NCI-H128 (cell line): ENCODE data around the gene TMTC1.
"Not testable (repeated sequence)": the region's sequence is repeated elsewhere in the genome, so short reads cannot be mapped to it uniquely, and the experiment has no call there.

Experiments
- DNase-seq: peaks from one replicate; lab custom pipeline; 2025; ENCODE audit not compliant: unreplicated experiment; lab: John Stamatoyannopoulos, UW

Gene TMTC1

DNA sequence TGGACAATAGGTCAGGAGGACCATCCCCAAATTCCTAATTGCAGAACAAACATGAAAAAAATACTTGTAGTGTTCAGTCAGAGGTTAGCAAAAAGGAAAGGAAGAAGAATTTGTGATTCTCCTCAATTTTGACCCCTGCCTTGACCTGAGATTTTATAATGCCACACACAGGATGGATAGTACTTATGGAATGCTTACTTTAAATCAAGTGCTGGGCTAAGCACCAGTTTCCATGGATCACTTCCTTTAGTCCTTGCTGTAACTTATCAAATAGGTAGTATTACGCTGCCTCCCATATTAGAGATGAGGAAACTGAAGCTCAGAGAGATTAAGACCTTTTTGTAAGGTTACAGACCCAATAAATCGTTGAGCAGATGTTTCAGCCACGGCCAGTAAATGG is 205.0 kb downstream of the TMTC1 start:
- no peak for DNase-seq

GRCh38 chr12:29578070-29578469 is 205.7 kb downstream of the TMTC1 start:
- no peak for DNase-seq

DNA sequence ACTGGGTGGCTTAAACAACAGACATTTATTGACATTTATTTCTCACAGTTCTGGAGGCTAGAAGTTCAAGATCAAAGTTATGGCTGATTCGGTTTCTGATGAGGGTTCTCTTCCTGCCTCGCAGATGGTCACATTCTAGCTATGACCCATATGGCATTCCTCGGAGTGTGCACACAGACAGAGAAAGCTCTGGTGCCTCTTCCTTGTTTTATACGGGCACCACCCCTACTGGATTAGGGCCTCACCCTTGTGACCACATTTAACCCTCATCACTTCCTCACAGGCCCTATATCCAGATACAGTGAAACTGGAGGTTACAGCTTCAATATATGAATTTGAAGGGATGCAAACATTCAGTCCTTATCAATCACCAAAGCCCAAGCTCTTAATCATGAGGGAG is 209.2 kb downstream of the TMTC1 start:
- no peak for DNase-seq

DNA sequence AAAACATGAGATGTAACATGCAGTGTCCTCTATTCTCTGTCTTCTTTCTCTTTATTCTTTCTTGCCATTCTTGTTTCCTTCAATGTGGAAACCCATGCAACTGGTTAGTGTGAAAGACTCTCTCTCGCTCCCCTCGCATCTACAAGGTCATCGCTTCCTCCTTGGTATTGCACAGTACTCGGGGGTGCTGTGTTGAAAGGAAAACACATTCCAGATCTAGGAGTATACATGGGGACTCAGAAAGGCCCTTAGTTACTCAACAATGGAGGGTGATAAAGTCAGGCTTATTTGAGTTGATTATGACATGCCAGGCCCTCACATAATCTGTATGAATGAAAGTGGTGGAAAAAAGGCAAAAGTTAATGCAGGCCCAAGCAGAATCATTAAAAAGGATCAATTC is 210.8 kb downstream of the TMTC1 start:
- DNase-seq: no peak

DNA sequence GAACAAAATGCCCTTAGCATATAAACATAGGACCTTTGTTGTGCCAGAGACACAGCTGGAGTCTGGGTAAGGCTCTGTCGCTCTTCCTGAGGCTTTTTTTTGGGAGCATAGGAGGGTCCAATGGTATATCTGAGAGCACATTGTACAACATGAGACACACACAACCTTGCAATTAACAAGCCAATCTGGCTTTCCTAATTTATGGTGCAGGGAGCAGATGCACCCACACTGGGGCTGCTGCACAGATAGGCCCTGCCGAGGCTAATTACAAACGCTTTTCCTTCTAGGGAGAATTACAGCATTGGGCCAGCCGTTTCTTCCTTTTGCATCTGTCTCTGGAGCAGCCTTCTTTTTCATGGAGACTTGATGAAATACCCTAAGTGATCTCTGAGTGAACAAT is 211.3 kb downstream of the TMTC1 start:
- DNase-seq: no peak

DNA sequence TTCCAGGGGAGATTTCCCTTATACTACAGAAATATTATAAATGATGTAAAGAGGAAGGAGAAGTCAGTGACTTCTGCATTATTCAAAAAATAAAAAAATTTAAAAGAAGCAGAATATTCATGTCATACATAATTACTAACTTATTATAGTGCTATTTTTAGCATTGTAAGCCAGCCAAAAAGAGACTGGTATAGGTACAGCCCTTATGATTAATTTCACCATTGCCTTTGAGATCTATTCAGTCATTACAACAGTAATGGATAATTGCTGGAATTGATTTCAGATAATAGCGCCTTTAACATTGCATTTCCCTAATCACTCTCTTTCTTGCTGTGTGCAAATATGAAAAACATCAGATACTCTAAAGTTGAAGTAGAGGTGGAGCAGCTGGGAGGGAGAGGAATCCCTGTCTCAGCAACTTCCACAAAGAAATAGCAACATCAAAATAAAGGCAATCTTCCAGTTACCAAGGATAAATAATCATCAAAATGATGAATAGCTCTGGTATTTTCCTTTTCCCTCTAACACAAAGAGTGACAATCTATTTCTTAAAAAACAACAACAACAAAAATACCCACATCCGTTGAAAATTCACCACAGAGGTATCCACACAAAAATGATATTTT is 214.5 kb downstream of the TMTC1 start:
- DNase-seq: no peak

GRCh38 chr12:29566441-29566840 is 217.3 kb downstream of the TMTC1 start:
- DNase-seq: no peak

- DNase-seq: no peak
Observed at GRCh38 chr12:29565727-29566126, 218.0 kb downstream of the TMTC1 start.

- no peak for DNase-seq
Observed at GRCh38 chr12:29564925-29565324, 218.8 kb downstream of the TMTC1 start.

- DNase-seq: no peak
Observed at GRCh38 chr12:29563636-29564035, 220.1 kb downstream of the TMTC1 start.

DNA sequence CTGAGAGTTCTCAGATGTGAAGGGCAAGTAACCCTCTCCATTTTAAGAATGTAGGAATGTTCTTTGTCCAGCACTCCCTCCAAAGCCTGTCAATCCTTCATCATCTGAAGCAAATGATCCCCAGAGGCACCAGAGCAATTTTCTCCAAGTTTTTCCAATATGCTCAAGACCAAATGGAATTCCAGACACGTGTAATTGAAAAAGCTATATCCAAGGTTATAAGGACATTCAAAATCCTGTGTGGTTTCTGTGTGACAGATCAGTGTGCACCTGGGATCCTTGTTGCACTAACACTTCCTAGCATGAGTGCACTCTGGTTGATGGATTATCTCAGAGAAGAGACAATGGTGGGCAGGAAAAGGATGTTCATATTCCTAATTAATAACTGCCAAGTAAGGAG is 220.7 kb downstream of the TMTC1 start:
- DNase-seq: no peak

DNA sequence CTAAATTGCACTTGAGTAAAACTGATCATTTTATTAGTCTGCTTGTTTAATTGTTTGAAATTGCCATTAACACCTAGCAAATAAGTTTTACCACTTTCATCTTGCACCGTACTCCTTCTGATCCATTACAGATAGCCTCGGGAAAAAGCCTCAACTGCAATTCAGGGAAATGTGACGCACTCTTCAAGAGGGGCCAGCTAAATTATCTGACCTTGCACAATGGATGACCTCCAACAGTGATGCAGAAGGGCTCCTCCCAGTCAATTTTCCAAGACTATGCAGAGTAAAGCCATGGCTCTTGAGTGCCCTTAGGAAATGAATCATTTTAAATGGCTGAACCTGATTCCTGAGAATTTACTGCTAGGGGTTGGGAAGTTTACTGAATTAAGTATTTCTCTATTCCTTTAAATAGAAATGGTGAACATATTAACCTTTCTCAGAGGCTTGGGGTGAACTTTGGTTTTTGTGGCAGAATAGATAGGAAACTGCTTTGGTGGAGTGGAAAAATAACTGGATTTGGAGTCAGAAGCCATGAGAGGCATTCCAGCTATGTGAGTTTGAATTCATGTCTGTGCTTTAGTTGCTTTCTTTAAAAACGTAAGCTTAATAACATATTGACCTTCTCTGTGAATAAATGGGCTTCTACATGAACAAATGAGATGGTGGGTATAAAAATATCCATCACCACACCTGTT is 221.5 kb downstream of the TMTC1 start:
- DNase-seq: no peak

- DNase-seq: no peak
Observed at GRCh38 chr12:29561664-29562071, 222.1 kb downstream of the TMTC1 start.

GRCh38 chr12:29559198-29559597 is 224.5 kb downstream of the TMTC1 start:
- no peak for DNase-seq

- DNase-seq: no peak
Observed at GRCh38 chr12:29556363-29556762, 227.4 kb downstream of the TMTC1 start.

- not testable (repeated sequence) for DNase-seq
Observed at GRCh38 chr12:29555451-29555850, 228.3 kb downstream of the TMTC1 start.

- no peak for DNase-seq
Observed at GRCh38 chr12:29552994-29553748, 230.6 kb downstream of the TMTC1 start.

DNA sequence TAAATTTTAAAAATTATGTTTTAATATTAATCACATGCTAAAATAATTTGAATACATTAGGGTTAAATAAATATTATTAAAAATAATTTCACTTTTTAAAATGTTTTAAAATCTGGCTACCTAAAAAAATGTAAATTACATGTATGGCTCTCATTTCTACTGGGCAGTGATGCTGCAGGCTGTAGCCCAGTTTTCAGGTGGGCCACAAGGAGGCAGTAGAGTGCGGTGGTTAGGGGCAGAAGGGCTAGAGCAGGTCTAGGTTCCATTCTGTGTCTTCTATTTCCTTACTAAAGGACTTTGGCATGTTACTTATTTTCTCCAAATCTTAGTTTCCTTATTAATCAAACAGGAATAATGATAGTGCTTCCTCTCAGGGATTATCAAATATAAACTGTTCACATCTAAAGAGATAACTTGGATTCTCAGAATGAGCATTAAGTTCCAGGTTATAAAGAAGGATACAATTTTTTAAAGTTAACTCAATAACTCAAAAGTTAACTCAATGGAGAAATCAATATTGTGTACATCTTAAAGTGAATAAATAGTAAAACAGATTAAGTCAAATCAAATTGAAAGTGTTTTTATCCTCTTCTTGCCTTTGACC is 231.3 kb downstream of the TMTC1 start:
- peak; percentile 36 for DNase-seq

DNA sequence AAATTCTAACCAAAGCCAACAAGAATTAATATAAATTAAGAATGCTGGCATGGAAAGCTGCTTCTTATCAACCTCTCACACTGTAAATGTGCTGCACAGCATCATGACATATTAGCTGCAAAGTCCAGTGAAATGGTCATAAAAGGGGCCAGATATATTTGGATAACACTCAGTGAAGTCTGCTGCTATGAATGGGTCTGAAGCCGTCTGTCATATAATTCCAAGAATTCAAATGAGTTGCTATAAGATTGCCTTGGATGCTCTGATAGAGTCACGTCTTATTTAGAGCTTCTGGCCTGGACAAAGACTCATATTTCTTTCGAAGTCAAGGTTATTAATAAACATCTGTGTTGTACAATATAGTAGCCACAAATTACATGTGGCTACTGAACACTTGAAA is 231.9 kb downstream of the TMTC1 start:
- no peak for DNase-seq

GRCh38 chr12:29547864-29548263 is 235.9 kb downstream of the TMTC1 start:
- DNase-seq: no peak

- no peak for DNase-seq
Observed at GRCh38 chr12:29547151-29547632, 236.6 kb downstream of the TMTC1 start.

GRCh38 chr12:29546000-29546399 is 237.7 kb downstream of the TMTC1 start:
- no peak for DNase-seq
